Measurements from ENCODE around the gene ENAH.

DNA sequence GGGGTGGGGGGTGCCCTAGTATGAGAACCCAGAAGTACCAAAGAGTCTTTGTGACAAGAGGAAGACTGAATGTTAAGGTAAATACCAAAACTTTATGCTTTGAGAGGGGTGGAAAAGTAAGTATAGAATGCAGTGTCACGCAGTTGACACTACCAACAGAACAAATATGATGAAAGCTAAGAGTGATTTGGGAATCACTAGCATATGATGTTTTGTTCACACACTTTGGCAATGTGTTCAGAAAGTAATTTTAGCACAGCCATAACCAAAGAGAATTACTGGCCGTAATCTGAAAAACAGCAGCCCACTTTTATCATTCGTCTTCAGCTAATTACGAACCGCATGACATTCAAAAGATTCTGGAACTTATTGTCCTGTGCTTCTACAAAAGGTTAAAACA, 59.5 kb downstream of the ENAH start:
- no peak for TF ChIP-seq POLR2A (IDR thresholded peaks at IDR 0.05; ENCODE audit: low read depth)
- TF ChIP-seq EP300 (IDR thresholded peaks at IDR 0.05), result no peak
- no peak for TF ChIP-seq CTCF (IDR thresholded peaks at IDR 0.05)
- no peak for TF ChIP-seq POLR2AphosphoS5 (IDR thresholded peaks at IDR 0.05)
